Measurements from ENCODE around the gene KIF14. TPM values are rescaled to one million over a fixed set of nuclear protein-coding genes. Genes with fewer than 3 reads are reported as not detected.

KIF14 gene
- total and polyA plus RNA-seq, 2 of the 13 experiments (the other 11 are each of a cell fraction or from before 2014, with no cell fraction given), result 3.3 to 11.2 TPM

DNA sequence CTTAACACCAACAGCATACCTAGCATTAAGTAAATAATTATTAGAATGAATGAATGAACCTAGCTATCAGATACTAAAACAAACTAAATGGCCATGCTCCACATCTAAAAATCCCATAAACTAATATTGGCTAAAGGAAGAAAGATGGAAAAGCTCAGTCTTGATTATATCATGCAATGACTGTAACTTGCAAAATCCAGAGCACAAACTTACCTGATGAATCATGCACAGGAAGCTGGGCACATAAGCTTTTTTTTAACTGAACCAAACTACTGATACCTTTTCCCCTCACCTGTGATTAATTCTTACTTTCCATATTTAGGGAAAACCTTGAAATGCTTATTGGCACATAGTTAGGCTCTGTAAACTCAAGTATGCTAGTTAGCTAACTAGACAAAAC is 70.2 kb downstream of the KIF14 start (continued):
- TF ChIP-seq, protein P1, sequence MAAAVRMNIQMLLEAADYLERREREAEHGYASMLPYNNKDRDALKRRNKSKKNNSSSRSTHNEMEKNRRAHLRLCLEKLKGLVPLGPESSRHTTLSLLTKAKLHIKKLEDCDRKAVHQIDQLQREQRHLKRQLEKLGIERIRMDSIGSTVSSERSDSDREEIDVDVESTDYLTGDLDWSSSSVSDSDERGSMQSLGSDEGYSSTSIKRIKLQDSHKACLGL (CRISPR knock-in tag; IDR thresholded peaks at IDR 0.05), result no peak
- TF ChIP-seq ZNF724P (CRISPR knock-in tag; IDR thresholded peaks at IDR 0.05; ENCODE audit: borderline replicate concordance) (no peak), BRCA1 (CRISPR knock-in tag; IDR thresholded peaks at IDR 0.05) (no peak)

DNA sequence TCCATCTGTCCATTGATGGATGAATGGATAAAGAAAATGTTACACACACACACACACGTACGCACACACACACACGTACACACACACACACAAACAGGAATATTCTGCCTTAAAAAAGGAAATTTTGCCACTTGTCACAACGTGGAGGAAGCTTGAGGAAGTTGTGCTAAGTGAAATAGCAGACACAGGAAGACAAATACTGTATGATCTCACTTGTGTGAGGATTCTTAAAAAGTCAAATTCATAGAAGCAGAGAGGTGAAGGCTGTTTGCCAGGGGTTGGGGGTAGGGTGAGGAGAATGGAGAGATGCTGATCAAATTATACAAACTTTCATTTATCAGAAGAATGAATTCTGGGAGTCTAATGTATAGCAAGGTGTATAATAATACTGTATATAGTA is 73.2 kb downstream of the KIF14 start:
- no peaks in the 10 kb centered on the region for H4K20me1 ChIP-seq (ENCODE audit: insufficient read depth, low read length)
- H3K4me3 ChIP-seq (replicated peaks in 1 of 3; ENCODE audit: insufficient read depth in 1 of 3, low read depth in 2 of 3, low read length in 3 of 3), result no peak overlapping the region
- TF ChIP-seq, protein P1 (CRISPR knock-in tag; IDR thresholded peaks at IDR 0.05), result no peak
- FAIRE-seq (no peak), ATAC-seq (no peak), DNase-seq (ENCODE audit: low spot score) (no peak)
- WGBS (ENCODE audit: low lambda C conversion rate), result 48% methylated on average over 4 of the region's 4 CpGs
- H3K4me1 ChIP-seq (ENCODE audit: insufficient read depth, low read length), result no peaks in the 10 kb centered on the region
- BruUV-seq (replicated peaks), result no TSS peak
- no peaks in the 10 kb centered on the region for H3K36me3 ChIP-seq (replicated peaks in 1 of 2; ENCODE audit: control insufficient read depth in 1 of 2, insufficient read depth in 2 of 2, low read length in 2 of 2)
- H3K9ac ChIP-seq (ENCODE audit: insufficient read depth, low read depth, low read length), result no peak overlapping the region
- H3K79me2 ChIP-seq (ENCODE audit: insufficient read depth, low read length), result no peaks in the 10 kb centered on the region
- H3K9me3 ChIP-seq (ENCODE audit: low read length), result no peaks in the 10 kb centered on the region
- intact Hi-C loops (cut with micrococcal nuclease; ENCODE audit: unreplicated experiment), result no loop called here
- peak overlapping the region; percentile 15 for H2AFZ ChIP-seq (ENCODE audit: low read length)
- ChIA-PET CTCF (ENCODE audit: low intra/inter-chr PET ratio, low total read pairs) (no interaction called here), POLR2A (no interaction called here)
- in situ Hi-C loops (cut with HindIII; ENCODE audit: extremely low pct_ligation_motif_present, low pct_unique_long_range_greater_than_20kb), result no loop called here
- H3K27ac ChIP-seq (ENCODE audit: extremely low read length, insufficient read depth, low read length), result no peak overlapping the region
- H3K4me2 ChIP-seq (ENCODE audit: low read depth, low read length), result no peak overlapping the region
- no peaks in the 10 kb centered on the region; a peak in 1 of 5 replicates for H3K27me3 ChIP-seq (ENCODE audit: control insufficient read depth in 1 of 2, insufficient read depth in 2 of 2, low read length in 2 of 2)

DNA sequence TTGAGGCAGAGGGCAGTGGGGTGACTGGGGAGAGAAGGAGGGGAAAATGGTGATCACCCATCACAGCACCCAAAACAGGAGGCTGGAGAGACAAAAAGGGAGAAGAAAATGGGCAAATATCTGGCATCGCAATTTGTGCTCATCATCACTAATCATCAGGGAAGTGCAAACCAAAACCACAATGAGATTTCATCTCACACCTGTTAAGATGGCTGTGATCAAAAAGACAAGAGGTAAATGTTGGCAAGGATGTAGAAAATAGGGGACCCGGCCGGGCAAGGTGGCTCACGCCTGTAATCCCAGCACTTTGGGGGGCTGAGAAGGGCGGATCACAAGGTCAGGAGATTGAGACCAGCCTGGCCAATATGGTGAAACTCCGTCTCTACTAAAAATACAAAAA is 74.0 kb downstream of the KIF14 start:
- DNase-seq (ENCODE audit: low spot score) (no peak), ATAC-seq (no peak), FAIRE-seq (no peak)
- Histone ChIP-seq H3K9me3 (ENCODE audit: low read length) (no peaks in the 10 kb centered on the region), H3K27ac (ENCODE audit: extremely low read length, insufficient read depth, low read length) (no peak overlapping the region), H3K9ac (ENCODE audit: insufficient read depth, low read depth, low read length) (no peak overlapping the region), H3K36me3 (replicated peaks in 1 of 2; ENCODE audit: control insufficient read depth in 1 of 2, insufficient read depth in 2 of 2, low read length in 2 of 2) (no peaks in the 10 kb centered on the region), H3K27me3 (ENCODE audit: control insufficient read depth in 1 of 2, insufficient read depth in 2 of 2, low read length in 2 of 2) (no peaks in the 10 kb centered on the region; a peak in 1 of 5 replicates), H2AFZ (ENCODE audit: low read length) (no peak overlapping the region), H3K4me3 (replicated peaks in 1 of 3; ENCODE audit: insufficient read depth in 1 of 3, low read depth in 2 of 3, low read length in 3 of 3) (no peak overlapping the region), H3K4me1 (ENCODE audit: insufficient read depth, low read length) (no peaks in the 10 kb centered on the region), H3K4me2 (ENCODE audit: low read depth, low read length) (no peak overlapping the region), H4K20me1 (ENCODE audit: insufficient read depth, low read length) (no peaks in the 10 kb centered on the region), H3K79me2 (ENCODE audit: insufficient read depth, low read length) (no peaks in the 10 kb centered on the region)
- ChIA-PET POLR2A (no interaction called here), CTCF (ENCODE audit: low intra/inter-chr PET ratio, low total read pairs) (no interaction called here)
- intact Hi-C loops (cut with micrococcal nuclease; ENCODE audit: unreplicated experiment) (no loop called here), in situ Hi-C loops (cut with HindIII; ENCODE audit: extremely low pct_ligation_motif_present, low pct_unique_long_range_greater_than_20kb) (no loop called here)
- TF ChIP-seq SNAI1 (CRISPR knock-in tag; IDR thresholded peaks at IDR 0.05; ENCODE audit: borderline replicate concordance), result no peak
- TF ChIP-seq, protein P2, sequence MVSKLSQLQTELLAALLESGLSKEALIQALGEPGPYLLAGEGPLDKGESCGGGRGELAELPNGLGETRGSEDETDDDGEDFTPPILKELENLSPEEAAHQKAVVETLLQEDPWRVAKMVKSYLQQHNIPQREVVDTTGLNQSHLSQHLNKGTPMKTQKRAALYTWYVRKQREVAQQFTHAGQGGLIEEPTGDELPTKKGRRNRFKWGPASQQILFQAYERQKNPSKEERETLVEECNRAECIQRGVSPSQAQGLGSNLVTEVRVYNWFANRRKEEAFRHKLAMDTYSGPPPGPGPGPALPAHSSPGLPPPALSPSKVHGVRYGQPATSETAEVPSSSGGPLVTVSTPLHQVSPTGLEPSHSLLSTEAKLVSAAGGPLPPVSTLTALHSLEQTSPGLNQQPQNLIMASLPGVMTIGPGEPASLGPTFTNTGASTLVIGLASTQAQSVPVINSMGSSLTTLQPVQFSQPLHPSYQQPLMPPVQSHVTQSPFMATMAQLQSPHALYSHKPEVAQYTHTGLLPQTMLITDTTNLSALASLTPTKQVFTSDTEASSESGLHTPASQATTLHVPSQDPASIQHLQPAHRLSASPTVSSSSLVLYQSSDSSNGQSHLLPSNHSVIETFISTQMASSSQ (IDR thresholded peaks at IDR 0.05; ENCODE audit: low read depth), result no peak
- TF ChIP-seq, protein P2 (CRISPR knock-in tag; IDR thresholded peaks at IDR 0.05; ENCODE audit: borderline replicate concordance), result no peak
- 53% methylated on average over 6 of the region's 6 CpGs for WGBS (ENCODE audit: low lambda C conversion rate)
- BruUV-seq (replicated peaks), result no TSS peak
